ENCODE results near the gene KIF3B.
"Not testable (repeated sequence)": the region's sequence is repeated elsewhere in the genome, so short reads cannot be mapped to it uniquely, and the experiment has no call there.

Gene KIF3B

DNA sequence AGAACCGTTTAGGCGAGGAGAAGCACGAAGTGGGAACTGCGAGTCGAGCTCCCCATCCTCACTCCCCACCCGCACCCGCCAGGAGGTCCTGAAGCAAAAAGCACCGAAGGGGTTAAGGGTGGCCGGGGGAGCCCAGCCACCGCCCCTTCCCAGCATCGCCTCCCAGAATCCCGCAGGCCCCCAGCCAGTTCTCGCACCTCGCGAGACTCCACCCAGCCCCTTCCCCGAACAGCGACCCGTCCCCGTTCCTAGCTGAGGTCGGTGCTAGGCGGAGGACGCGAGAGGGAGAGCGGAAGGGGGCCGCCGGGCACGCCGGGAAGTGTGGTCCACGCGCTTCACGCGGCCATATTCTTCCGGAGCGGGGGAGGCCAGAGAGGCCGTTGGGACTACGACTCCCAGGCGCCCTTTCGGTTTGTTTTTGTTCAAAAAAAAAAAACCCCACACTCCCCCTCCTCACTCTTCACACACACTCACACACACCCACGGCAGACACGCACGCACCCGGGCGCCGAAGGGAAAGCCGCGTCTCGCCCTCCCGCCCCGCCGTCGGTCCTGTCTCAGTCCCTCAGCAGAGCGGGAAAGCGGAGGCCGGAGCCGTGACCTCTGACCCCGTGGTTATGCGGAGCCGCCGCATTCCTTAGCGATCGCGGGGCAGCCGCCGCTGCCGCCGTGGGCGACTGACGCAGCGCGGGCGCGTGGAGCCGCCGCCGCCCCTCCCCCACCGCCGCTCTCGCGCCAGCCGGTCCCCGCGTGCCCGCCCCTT, 80.6 kb downstream of the KIF3B start, which contains the start of gene ASXL1:
ASXL1 (plus strand) TSS at position 463 of the 763 bp plus-strand sequence. CDS start 445 bp downstream, outside the sequence.
- peak; percentile 95 for DNase-seq

DNA sequence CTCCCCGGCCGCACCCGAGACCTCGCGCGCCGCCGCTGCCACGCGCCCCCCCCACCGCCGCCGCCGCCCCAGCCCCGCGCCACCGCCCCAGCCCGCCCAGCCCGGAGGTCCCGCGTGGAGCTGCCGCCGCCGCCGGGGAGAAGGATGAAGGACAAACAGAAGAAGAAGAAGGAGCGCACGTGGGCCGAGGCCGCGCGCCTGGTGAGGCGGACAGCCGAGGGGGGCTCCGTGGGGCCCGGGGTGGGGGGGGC, 81.1 kb downstream of the KIF3B start:
- DNase-seq, result no peak

DNA sequence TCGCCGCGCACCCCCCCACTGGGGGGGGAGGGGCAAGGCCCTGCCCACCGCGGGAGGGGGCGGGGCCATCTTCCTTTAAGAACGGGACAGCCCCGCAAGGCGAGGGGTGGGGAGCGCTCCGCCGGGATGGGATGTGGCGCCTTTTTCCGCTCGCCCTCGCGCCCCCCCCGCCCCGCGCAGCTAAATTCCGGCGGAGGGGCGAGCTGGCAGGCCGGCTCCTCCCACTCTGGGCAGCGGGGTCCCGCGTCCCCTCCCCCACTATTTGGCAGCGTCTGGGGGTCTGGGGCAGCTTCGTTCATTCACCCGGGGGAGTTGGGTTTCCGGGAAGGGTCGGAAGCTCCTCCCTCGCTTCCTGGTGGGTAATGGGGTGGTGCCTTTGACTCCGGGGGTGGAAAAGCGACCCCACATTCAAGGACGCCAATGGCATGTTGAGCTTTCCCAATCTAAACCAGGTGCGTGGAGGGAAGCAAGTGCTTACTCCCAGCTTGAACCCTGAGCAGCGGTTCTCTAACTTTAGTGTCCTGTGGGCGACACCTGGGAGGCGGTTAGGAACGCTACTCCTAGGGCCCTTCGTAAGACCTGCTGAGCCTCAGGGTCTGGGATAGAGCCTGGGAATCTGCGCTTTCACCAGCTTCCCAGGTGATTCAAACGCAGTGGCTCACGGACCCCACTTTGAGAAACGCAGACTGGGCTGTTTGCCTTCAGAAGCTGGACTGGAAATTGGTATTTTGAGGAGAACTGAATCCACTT, 81.6 kb downstream of the KIF3B start:
- DNase-seq, result peak; percentile 76

DNA sequence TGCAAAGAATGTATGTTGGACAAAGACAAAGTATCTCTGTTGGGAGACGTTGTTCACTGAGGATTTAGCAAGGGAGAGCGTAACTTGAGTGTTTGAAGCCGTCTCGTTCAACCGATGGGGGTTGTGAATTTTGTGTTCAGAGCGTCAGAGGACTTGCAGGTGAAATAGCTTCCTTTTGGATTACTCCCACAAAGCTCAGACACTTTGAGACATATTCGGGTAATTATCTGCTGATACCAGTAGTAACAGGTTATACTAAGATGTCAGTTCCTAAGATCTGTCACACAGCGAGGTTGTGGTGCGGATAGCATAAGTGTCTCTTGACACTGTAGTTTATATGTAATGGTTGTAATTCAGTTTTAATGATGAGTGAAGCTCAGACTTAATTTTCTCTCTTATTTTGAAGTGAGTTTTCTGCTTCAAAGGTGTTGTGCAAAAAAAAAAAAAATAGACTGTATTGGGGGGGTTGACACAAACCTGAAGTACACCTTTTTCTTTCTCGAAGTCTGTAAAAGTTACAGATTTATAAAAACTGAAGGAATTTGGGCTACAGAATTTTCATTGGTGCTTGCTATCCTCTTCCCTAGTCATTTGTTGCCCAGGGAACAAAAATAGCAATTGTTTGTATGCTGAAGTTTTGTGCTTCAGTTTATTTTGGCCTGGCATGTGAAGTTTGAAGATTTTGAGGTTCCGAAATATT, 82.3 kb downstream of the KIF3B start:
- DNase-seq, result no peak

DNA sequence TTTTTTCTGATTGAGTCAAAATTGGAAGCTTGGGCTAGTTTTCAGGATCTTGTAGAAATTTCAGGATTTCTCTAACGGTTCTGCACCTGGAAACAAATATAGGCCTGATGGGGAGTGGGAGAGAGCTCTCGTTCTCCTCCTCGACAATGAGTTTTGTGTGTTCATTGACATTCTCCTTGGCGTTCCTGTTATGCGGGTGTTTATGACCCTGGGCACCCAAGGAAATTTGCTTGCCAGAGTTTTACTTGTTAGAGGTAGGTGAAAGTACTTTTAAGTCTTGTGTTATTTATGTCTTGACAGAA, 82.8 kb downstream of the KIF3B start:
- no peak for DNase-seq

DNA sequence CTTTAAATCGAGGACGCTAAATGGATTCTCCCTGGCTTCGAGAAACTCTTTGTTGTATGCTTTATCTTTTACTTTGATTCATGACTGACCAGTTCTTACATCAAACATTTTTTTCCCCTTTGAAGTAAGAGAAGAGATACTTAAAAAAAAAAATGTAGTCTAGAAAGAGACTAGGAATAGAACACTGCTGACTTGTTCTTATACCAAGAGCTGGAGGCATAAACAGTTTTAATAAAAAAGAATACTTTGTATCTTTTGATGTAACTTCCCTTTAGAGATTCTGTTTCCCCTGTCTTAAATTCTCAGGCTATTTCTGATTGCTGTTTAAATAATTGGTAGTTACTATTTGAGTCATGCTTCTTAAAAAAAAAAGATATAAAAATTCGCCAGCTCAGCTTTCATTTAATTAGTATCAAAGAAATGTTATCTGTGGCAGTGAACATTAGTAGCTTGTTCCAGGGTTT, 85.5 kb downstream of the KIF3B start:
- DNase-seq, result no peak

DNA sequence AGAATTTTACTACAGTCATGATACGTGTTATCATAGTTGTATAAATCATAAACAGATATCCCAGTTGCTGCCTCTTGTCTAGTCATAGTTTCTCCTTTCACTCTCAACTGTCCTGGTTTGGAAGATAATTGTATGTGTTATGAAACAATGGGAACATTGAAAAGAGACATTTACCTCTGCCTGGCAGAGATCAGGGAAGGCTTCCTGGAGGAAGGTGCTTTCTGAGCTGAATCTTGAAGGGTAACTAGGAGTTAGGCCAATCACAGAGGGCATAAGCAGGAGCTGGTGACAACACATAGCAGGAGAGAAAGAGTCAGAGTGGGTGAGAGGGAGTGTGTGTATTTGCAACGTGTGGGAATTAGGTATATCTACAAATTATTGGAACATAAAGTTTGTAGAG, 86.0 kb downstream of the KIF3B start:
- no peak for DNase-seq

DNA sequence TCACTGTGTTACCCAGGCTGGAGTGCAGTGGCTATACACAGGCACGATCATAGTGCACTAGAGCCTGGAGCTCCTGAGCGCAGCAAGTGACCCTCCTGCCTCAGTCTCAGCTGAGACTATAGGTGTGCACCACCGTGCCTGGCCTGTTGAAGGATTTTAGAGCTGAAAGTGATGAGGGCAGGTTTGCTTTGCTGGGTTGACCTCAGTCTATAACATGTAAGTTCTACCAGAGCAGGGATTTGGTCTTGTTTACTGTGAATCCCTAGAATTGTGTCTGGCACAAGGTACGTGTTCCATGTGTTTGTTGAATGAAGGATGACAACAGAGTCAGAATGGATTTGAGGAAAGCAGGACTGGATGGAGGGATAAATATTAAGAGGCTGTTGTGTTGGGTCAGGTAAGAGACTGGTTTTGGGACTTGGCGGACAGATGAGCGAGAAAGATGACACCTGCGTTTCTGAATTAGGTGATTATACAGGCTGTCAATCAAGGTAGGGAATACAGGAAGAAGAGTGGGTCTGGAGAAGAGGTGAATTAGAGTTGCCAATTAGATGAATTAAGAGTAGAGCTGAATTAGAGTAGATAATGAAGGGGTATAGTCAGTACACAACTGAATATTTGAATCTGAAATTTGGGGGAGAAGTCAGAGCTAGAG, 87.2 kb downstream of the KIF3B start:
- no peak for DNase-seq

DNA sequence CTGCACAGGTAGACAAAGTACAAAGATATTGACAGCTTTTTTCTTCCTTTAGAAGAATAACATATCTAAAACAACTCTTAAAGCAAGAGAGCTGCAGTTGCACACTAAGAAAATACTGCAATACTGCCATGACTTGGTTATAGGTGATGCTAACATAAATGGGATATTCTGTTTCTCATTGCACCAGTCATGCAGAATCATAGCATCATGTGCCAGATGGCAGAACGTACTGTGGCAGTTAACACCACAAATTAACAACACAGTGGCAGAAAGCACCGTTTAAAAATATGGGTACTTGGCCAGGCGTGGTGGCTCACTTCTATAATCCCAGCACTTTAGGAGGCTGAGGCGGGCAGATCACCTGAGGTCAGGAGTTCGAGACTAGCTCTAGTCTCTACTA, 88.1 kb downstream of the KIF3B start:
- DNase-seq, result no peak

DNA sequence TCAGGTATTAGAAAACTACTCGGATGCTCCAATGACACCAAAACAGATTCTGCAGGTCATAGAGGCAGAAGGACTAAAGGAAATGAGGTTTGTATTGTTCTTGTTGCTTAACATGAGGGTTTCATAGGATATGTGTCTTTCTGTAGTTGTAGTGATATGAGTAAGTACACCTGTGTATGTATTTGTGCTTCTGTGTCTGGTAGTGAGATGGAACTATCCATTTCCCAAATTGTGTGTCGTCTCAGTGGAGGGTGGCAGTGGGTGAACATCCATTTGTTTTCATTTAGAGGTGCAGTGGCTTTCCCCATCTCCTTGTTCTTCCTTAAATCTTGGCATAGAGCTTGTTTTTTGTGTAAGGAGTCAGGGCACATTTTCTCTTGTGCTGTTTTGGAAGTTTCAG, 88.9 kb downstream of the KIF3B start:
- DNase-seq, result no peak

DNA sequence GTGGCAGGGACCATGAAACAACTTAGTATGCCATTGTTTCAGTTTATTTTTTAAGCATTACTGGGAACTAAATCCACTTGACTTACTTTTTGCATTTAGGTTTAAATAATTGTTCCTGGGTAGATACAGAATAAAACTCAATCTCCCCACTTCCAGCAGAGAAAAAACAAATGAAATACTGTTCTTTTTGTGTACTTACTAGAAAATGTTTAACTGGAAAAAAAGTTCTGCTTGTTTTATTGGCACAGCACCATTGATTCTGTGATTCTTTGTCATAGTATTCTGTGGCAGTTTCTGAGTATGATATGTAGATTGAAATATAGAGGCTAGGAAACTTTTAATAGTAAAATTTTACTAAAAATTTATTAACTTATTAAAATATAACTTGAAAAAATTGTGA, 90.9 kb downstream of the KIF3B start:
- DNase-seq, result no peak

DNA sequence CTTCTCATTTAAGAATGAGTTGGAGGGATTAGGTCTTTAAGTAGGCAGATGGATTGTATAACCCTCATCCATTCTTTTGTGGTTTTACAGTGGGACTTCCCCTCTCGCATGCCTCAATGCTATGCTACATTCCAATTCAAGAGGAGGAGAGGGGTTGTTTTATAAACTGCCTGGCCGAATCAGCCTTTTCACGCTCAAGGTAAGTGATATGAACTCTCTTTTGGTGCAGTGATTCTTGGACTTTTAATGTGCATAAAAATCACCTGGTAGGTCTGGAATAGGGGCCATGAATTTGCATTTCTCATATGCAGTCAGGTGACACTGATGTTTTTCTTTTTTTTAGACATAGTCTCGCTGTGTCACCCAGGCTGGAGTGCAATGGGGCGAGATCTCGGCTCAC, 91.5 kb downstream of the KIF3B start:
- DNase-seq, result no peak

DNA sequence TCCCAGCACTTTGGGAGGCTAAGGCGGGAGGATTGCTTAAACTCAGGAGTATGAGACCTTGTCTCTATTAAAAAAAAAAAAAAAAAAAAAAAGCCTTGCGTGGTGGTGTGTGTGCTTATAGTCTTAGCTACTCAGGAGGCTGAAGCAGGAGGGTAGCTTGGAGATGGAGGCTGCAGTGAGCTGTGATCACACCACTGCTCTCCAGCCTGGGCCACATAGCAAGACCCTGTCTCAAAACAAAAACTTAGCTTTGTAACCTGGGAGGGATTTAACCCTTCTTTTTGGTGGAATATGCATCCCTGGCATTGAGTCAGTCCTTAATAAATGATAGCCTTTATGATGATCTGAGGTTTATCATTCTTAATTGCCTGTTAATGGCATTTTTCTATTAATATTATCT, 93.4 kb downstream of the KIF3B start:
- DNase-seq, result no peak

DNA sequence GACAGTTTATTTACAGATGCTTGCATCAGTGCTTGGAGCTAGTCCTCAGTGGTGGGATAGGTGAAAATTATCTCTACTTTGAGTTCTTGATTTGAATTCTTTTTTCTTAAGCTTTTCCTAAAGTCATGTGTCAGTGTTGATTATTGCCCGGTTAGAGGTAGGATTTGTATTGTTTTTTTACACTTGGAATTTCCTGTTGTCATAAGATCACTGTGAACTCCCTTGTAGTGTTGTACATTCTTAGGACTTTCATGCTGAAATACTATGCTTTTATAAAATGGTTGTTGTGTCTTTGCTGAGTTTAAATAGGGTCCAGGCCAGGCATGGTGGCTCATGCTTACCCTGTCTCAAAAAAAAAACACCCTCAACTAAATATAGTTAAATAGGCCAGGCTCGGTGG, 101.0 kb downstream of the KIF3B start:
- no peak for DNase-seq

DNA sequence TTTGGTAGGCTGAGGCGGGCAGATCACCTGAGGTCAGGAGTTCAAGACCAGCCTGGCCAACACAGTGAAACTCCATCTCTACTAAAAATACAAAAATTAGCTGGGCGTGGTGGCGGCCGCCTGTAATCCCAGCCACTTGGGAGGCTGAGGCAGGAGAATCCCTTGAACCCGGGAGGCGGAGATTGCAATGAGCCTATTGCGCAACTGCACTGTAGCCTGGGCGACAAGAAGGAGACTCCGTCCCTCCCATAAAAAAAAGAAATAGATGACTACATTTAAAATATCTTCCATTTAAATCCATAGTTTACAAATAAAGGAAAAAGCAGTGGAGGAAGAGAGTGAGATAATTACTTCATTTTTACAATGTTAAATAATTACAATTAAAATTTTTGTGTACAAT, 102.6 kb downstream of the KIF3B start:
- not testable (repeated sequence) for DNase-seq

DNA sequence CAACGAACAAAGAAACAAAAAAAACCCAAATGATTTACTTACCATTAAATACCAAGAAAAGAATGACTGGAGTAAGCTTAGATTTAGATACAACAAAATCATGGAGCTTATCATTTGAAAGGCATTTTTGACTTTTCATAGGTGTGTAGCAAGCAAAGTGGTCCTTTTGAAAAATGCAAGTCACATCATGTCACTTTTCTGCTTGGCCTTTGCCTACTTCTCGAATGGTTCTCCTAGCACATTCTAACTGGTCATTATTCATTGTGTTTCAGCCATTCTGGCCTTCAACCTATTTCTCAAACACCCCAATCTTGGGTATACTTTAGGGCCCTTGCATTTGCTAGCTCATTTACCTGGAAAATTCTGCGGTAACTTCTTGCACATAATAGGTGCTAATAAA, 103.3 kb downstream of the KIF3B start:
- no peak for DNase-seq

DNA sequence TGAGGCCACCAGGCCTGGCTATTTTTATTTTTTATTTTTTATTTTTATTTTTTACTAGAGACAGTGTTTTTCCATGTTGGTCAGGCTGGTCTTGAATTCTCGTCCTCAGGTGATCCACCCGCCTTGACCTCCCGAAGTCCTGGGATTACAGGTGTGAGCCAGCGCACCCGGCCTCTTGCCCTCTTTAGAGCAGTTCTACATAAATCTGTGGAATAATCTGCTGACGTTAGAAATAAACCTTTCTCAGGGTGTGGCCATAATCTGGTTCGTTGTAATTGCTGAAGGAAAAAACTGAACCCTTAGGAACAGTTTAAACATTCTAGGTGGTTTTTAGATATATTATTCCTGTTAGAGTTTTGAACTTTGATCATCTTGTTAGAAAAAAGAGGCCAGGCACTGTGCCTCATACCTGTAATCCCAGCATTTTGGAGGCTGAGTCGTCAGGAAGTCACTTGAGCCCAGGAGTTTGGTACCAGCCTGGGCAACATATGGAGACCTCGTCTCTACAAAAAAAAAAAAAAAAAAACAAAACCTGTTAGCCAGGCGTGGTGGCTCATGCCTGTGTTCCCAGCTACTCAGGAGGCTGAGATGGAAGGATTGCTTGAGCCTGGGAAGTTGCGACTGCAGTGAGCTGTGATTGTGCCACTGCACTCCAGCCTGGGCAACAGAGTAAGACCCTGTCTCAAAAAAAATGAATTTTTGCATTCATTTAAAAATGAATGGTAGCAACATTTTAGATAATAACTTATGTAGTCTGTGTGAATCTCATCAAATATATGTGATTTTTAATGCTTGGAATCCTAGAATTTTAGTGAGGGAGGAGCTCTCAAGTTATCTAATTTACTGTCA, 104.9 kb downstream of the KIF3B start:
- DNase-seq, result no peak

DNA sequence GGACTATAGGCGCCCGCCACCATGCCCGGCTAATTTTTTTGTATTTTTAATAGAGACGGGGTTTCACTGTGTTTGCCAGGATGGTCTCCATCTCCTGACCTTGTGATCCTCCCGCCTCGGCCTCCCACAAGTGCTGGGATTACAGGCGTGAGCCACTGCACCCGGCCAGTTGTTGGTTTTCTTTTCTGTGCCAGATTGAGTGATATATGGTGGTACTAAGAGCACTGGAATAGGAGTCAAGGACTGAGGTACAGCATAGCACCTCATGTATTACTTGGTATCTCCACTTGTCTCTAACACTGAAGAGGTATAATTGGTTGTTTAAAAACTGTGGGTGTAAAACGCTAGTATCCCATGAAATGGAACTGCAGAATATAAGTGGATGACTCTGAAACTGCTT, 106.0 kb downstream of the KIF3B start:
- DNase-seq, result not testable (repeated sequence)

Data from activated naive CD4-positive, alpha-beta T cell treated with anti-CD3 and anti-CD28 coated beads, Interleukin-2, amount 50 U/mL, for 16 hours (primary cell).